ENCODE results near the gene TADA2B.

- TF ChIP-seq CTCF (IDR thresholded peaks at IDR 0.05) (no peak), POLR2A (IDR thresholded peaks at IDR 0.05) (no peak), EP300 (IDR thresholded peaks at IDR 0.05) (no peak)
Observed at GRCh38 chr4:7032596-7032995, 10.6 kb upstream of the TADA2B start.
